Fibroblast of the aortic adventitia (primary cell): ENCODE measurements around the gene JARID2. TPM values are rescaled to one million over a fixed set of nuclear protein-coding genes. Genes with fewer than 3 reads are reported as not detected.
A peak's percentile ranks its signal among the peaks of the same experiment; 100 is the strongest.

Source experiments
- DNase-seq: peaks from one replicate; pipeline ENCODE4 v3.0.0-alpha.2; 2010; ENCODE audit warnings: low read depth
- H3K4me3 ChIP-seq: 2 replicates; pipeline ENCODE4 v1.5.1; 2011; ENCODE audit warnings: low read depth, mild to moderate bottlenecking, control low read depth, low read length, moderate library complexity
- CTCF ChIP-seq: IDR thresholded peaks from 2 replicates; pipeline ENCODE4 v1.5.1; 2011; ENCODE audit warnings: mild to moderate bottlenecking, low read length, control low read depth, inconsistent platforms; ENCODE audit not compliant: insufficient read depth
- total RNA-seq: library from RNA; depleted of rRNA; stranded (reverse); fragments of >200 nt; gene quantifications from 2 replicates; pipeline ENCODE4 v1.2.3, GENCODE V29; 2012; ENCODE audit warnings: low replicate concordance

Gene JARID2
- total RNA-seq, 1 donor, result 8.3 TPM

DNA sequence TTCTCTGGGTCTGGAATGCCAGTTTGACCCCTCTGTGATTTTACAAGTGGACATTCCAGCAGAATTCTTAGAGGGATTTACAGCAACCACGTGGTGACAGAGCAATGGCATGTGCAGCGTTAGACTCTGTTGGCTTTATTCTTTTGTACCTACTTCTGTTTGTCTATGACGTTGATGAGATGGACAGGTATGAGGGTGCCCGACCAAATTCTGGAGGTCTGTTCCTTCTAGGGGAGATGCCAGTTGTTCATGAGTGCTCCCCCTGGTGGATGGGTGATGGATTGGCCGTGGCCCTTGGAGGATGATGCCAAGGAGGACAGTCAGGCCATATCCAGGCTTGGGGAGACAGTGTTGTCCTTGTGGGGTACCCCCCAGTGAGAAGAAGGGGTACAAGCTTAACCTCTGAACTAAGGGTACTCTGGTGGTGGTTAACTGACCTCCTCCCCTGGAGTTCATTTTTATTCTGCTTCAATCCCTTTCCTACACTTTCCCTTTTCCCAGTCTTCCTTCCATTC is 218.4 kb downstream of the JARID2 start:
- peak; percentile 55 for TF ChIP-seq CTCF
- H3K4me3 ChIP-seq, result no peak overlapping the region
- no peak for DNase-seq

DNA sequence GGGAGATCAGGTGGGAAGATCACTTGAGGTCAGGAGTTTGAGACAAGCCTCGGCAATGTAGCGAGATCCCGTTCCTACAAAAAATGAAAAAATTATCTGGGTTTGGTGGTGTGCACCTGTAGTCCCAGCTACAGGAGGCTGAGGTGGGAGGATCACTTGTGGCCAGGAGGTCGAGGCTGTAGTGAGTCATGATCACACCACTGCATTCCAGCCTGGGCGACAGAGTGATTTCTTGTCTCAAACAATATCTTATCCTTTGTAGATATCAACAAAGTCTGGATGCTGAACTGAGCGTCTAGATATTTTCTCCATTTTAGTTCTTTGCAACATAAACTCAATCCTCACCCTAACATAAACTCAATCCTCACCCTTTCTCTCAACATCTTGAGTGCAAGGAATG is 219.3 kb downstream of the JARID2 start:
- no peak overlapping the region for H3K4me3 ChIP-seq
- no peak for DNase-seq
- no peak for TF ChIP-seq CTCF

DNA sequence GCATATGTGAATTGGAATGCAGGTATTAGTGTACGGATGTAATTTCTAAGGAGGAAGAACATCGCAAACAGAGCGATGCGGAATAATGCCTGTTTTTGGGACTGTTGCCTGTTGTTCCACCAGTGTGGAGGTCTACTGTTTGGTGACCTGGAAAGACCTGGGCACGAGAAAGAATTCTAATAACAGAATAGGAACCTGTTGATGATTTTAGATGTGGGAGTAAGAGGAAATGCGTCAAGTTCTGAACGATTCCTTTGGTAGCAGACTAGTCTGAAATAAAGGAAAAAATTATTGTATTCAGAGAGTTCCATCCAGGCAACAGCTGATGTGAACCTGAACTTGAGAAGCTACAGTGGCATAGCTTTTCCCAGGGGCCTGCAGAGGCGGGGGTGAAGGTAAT is 224.9 kb downstream of the JARID2 start:
- H3K4me3 ChIP-seq, result no peak overlapping the region
- TF ChIP-seq CTCF, result no peak
- DNase-seq, result no peak

- no peak for DNase-seq
- no peak for TF ChIP-seq CTCF
- no peak overlapping the region for H3K4me3 ChIP-seq
Observed at GRCh38 chr6:15472621-15473020, 226.8 kb downstream of the JARID2 start.

DNA sequence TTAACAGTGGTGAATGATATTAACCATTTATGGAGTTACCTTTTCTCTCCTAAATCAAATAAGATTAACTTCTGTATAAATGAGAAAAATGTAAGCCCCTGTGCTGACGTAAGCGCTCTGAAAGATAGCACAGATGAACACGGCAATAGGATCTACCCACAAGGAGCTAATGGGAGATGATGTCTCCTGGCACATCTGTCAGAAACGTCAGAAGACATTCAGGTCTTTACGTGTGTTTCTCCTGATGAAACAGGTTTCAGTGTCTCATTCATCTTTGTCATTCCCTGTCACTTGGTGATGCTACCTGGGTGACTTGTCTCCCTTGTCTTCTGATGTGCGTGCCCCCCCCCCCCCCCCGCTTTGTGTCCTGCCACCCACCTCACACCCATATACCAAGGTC is 227.3 kb downstream of the JARID2 start:
- DNase-seq, result no peak
- no peak overlapping the region for H3K4me3 ChIP-seq
- TF ChIP-seq CTCF, result no peak

DNA sequence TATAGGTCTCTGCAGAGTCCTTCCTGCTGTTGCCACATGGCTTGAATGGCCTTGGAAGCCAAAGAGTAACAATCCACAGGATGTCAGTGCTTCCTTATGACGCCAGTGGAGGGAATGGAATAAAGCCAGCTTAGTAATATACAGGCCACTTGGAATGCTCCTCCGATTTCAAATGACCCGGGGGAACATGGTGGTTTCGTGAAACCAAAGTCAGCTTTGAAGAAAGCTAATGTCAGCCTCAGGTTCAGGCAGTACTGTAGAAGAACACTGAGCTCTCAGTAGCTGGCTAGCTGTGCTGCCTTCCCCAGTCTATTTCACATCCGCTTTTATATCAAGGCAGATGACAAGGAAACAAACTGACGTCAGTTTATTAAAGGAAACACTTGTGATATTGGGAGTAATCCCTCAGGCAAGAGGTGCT is 227.9 kb downstream of the JARID2 start:
- peak; percentile 55 for DNase-seq
- H3K4me3 ChIP-seq, result no peak overlapping the region
- no peak for TF ChIP-seq CTCF

DNA sequence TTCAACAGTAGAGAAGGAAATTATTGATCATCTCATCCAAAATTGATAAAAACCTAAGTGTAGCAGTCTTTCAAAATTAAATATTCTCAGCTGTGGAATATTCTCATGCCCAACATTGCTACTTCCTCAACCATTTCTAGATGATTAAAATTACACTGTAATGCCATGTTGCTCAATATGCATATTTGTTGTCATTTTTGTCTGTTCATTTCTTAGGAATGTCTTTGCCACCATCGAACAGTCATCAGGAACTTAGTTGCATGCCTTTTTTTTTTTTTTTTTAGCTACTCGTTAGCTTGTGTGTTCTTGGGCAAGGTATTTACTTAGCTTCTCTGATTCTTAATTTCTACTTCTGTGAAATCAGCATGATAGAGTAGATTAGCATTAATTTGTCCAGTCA is 228.3 kb downstream of the JARID2 start:
- TF ChIP-seq CTCF, result no peak
- no peak for DNase-seq
- H3K4me3 ChIP-seq, result no peak overlapping the region
